HCT116 (cell line): ENCODE results near the gene GAP43. TPM values are rescaled to one million over a fixed set of nuclear protein-coding genes. Genes with fewer than 3 reads are reported as not detected.
"Not testable (repeated sequence)": the region's sequence is repeated elsewhere in the genome, so short reads cannot be mapped to it uniquely, and the experiment has no call there.

Source experiments
- ATAC-seq: fragments of 200-7000 bp; cut with Tn5 transposase; 2 replicates; pipeline ENCODE4 v1.9.1; 2020; ENCODE audit warnings: mild to moderate bottlenecking, moderate library complexity
- BruUV-seq: library from RNA; stranded (reverse); fragments of 400-500 nt; replicated peaks from 2 replicates; lab custom pipeline; 2021; lab: Mats Ljungman, UMichigan
- CTCF ChIA-PET: fragments of 300-600 bp; sonication (Branson Sonifier 250); formaldehyde crosslinking; loops from one replicate; lab custom pipeline; 2021; ENCODE audit warnings: antibody characterized with exemption; lab: Charles Lee
- POLR2A ChIA-PET: fragments of 300-600, 350-600 bp; sonication (Branson Sonifier 250); formaldehyde crosslinking; loops from one replicate; lab custom pipeline; 2021; ENCODE audit warnings: antibody characterized with exemption; lab: Charles Lee
- RAD21 ChIA-PET, 2 experiments: fragments of 300-600 bp; sonication (Branson Sonifier 250); formaldehyde crosslinking; loops; one replicate each; lab custom pipeline; 2023; ENCODE audit warnings: low total read pairs in 2 of 2; ENCODE audit not compliant: uncharacterized antibody in 2 of 2, unreplicated experiment in 2 of 2, low non-redundant PET in 1 of 2; lab: Charles Lee
- DNase-seq: peaks from one replicate; pipeline ENCODE4 v3.0.0-alpha.2; 2010; ENCODE audit warnings: low read depth, low spot score
- H2AFZ ChIP-seq: fragments of 200-600 bp; shearing (Covaris generic), sonication (generic); 2 replicates; pipeline ENCODE4 v1.6.1; 2017; ENCODE audit warnings: low read depth, mixed run types, mixed read lengths, antibody characterized with exemption, low read length; ENCODE audit not compliant: poor library complexity, severe bottlenecking
- H3K27ac ChIP-seq: 2 replicates; pipeline ENCODE4 v1.5.1; 2012; ENCODE audit warnings: low read depth, low read length
- H3K27me3 ChIP-seq: fragments of 200-600 bp; sonication (generic); 2 replicates; pipeline ENCODE4 v1.6.1; 2016; ENCODE audit warnings: mixed run types, low read length, mixed read lengths; ENCODE audit not compliant: insufficient read depth
- H3K36me3 ChIP-seq, 2 experiments: fragments of 200-500 bp in 1 of 2; fragments of 200-600 bp in 1 of 2; sonication (Bioruptor generic) in 1 of 2; sonication (generic) in 1 of 2; 2 replicates each; pipeline versions ENCODE4 v1.5.1 to v1.6.1; 2014 to 2016; ENCODE audit warnings: low read length in 2 of 2, inconsistent platforms in 1 of 2, mixed read lengths in 1 of 2, mixed run types in 1 of 2; ENCODE audit not compliant: insufficient read depth in 2 of 2, control insufficient read depth in 1 of 2
- H3K4me1 ChIP-seq, 2 experiments: fragments of 200-600 bp in 1 of 2; sonication (generic) in 1 of 2; 2 replicates each; pipeline versions ENCODE4 v1.5.1 to v1.6.1; 2012 to 2017; ENCODE audit warnings: low read length in 2 of 2, inconsistent platforms in 1 of 2, mild to moderate bottlenecking in 1 of 2, mixed read lengths in 1 of 2, mixed run types in 1 of 2, moderate library complexity in 1 of 2; ENCODE audit not compliant: insufficient read depth in 2 of 2, control insufficient read depth in 1 of 2
- H3K4me2 ChIP-seq: fragments of 200-600 bp; sonication (generic); 2 replicates; pipeline ENCODE4 v1.6.1; 2017; ENCODE audit warnings: mixed run types, low read length, mixed read lengths
- H3K4me3 ChIP-seq, 2 experiments: fragments of 200-600 bp in 1 of 2; sonication (generic) in 1 of 2; replicated peaks in 1 of 2; 2 replicates each; pipeline ENCODE4 v1.5.1; 2011 to 2016; ENCODE audit warnings: low read length in 2 of 2, control low read depth in 1 of 2, low read depth in 1 of 2, mild to moderate bottlenecking in 1 of 2, mixed read lengths in 1 of 2, mixed run types in 1 of 2
- H3K79me2 ChIP-seq: fragments of 200-600 bp; sonication (generic); 2 replicates; pipeline ENCODE4 v1.6.1; 2017; ENCODE audit warnings: mild to moderate bottlenecking, mixed run types, low read length, moderate library complexity, mixed read lengths; ENCODE audit not compliant: insufficient read depth
- H3K9ac ChIP-seq: fragments of 200-600 bp; sonication (generic); 2 replicates; pipeline ENCODE4 v1.6.1; 2016; ENCODE audit warnings: low read length, mixed read lengths
- H3K9me2 ChIP-seq: fragments of 200-600 bp; sonication (generic), shearing (Covaris generic); 2 replicates; pipeline ENCODE4 v1.6.1; 2017; ENCODE audit warnings: mixed run types, mild to moderate bottlenecking, moderate library complexity; ENCODE audit not compliant: insufficient read depth
- H3K9me3 ChIP-seq, 2 experiments: fragments of 200-500 bp in 1 of 2; fragments of 200-600 bp in 1 of 2; sonication (Bioruptor generic) in 1 of 2; sonication (generic) in 1 of 2; 2 replicates each; pipeline ENCODE4 v1.6.1; 2014 to 2017; ENCODE audit warnings: low read length in 2 of 2, mixed read lengths in 2 of 2, inconsistent platforms in 1 of 2, low read depth in 1 of 2, mild to moderate bottlenecking in 1 of 2, mixed run types in 1 of 2, moderate library complexity in 1 of 2; ENCODE audit not compliant: control insufficient read depth in 1 of 2, insufficient read depth in 1 of 2
- H4K20me1 ChIP-seq: fragments of 200-600 bp; sonication (generic), shearing (Covaris generic); 2 replicates; pipeline ENCODE4 v1.6.1; 2017; ENCODE audit warnings: mixed run types, mild to moderate bottlenecking, moderate library complexity; ENCODE audit not compliant: insufficient read depth
- EGR1 ChIP-seq: IDR thresholded peaks from 2 replicates; pipeline ENCODE4 v1.6.1; 2012; ENCODE audit warnings: low read depth
- YY1 ChIP-seq: IDR thresholded peaks from 2 replicates; pipeline ENCODE4 v1.6.1; 2011; ENCODE audit warnings: low read length, low read depth, moderate library complexity, mild to moderate bottlenecking; ENCODE audit not compliant: insufficient replicate concordance; ENCODE audit errors: extremely low read depth
- intact Hi-C: fragments of 100-400 bp; cut with micrococcal nuclease; formaldehyde crosslinking; loops from 2 replicates; pipeline ENCODE4 v1.10.0; 2022
- total RNA-seq: library from RNA; stranded (reverse); gene quantifications from one replicate; pipeline ENCODE4 v1.2.1, GENCODE V29; 2021; ENCODE audit not compliant: unreplicated experiment

GAP43 gene
- total RNA-seq, 1 experiment from 2014 or later, result not detected

- H3K79me2 ChIP-seq, H3K27ac ChIP-seq, CTCF ChIA-PET, DNase-seq, ATAC-seq, BruUV-seq, POLR2A ChIA-PET, H3K4me1 ChIP-seq, H3K27me3 ChIP-seq, intact Hi-C loops, H4K20me1 ChIP-seq, H3K4me3 ChIP-seq, H3K9me3 ChIP-seq, H2AFZ ChIP-seq, H3K9me2 ChIP-seq, H3K9ac ChIP-seq, H3K4me2 ChIP-seq, RAD21 ChIA-PET, H3K36me3 ChIP-seq: not testable (repeated sequence)
- 0 out of 2 replicates have a peak, but pooled peaks have one; percentile 27 for TF ChIP-seq EGR1
These were observed 121.2 kb downstream of the GAP43 start for GRCh38 chr3:115744516-115744915.

- H3K27ac ChIP-seq, DNase-seq, CTCF ChIA-PET, H3K27me3 ChIP-seq, H3K9me3 ChIP-seq, H3K79me2 ChIP-seq, H2AFZ ChIP-seq, H3K4me3 ChIP-seq, H4K20me1 ChIP-seq, H3K9me2 ChIP-seq, H3K4me1 ChIP-seq, intact Hi-C loops, BruUV-seq, H3K4me2 ChIP-seq, H3K36me3 ChIP-seq, RAD21 ChIA-PET, POLR2A ChIA-PET, ATAC-seq, H3K9ac ChIP-seq: not testable (repeated sequence)
These were observed 129.7 kb downstream of the GAP43 start for GRCh38 chr3:115752978-115753377.

- CTCF ChIA-PET, result no interaction called here
- Histone ChIP-seq H3K4me2 (no peak overlapping the region), H3K9me2 (no peaks in the 10 kb centered on the region), H3K36me3 (no peaks in the 10 kb centered on the region), H3K27me3 (no peaks in the 10 kb centered on the region)
- DNase-seq (no peak), ATAC-seq (no peak)
- no peak for TF ChIP-seq YY1
- TF ChIP-seq, all 23 proteins: peak for 0
- Histone ChIP-seq H4K20me1 (no peaks in the 10 kb centered on the region), H3K4me1 (no peaks in the 10 kb centered on the region), H2AFZ (no peak overlapping the region), H3K9me3 (no peaks in the 10 kb centered on the region), H3K79me2 (no peaks in the 10 kb centered on the region), H3K9ac (no peak overlapping the region), H3K27ac (no peak overlapping the region), H3K4me3 (no peak overlapping the region)
- RAD21 ChIA-PET, result no interaction called here
- no TSS peak for BruUV-seq
- POLR2A ChIA-PET, result no interaction called here
- intact Hi-C loops, result no loop called here
These were observed 134.9 kb downstream of the GAP43 start for GRCh38 chr3:115758076-115758763.
